ENCODE results near the gene SLC26A8.
"Not testable (repeated sequence)": the region's sequence is repeated elsewhere in the genome, so short reads cannot be mapped to it uniquely, and the experiment has no call there.

SLC26A8 gene

DNA sequence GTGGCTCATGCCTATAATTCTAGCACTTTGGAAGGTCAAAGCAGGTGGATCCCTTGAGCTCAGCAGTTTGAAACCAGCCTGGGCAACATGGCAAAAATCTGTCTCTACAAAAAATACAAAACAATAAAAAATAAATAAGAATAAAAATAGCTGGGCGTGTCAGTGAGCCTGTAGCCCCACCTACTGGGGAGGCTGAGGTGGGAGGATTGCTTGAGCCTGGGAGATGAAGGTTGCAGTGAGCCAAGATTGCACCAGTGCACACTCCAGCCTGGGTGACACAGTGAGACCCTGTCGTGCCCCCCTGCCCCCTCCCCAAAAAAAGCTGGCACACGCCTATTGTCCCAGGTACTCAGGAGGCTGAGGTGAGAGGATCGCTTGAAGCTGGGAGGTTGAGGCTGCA is 68.5 kb downstream of the SLC26A8 start:
- Histone ChIP-seq H3K27me3 (replicated peaks; ENCODE audit: control insufficient read depth, insufficient read depth, low read length, poor library complexity, severe bottlenecking) (no peaks in the 10 kb centered on the region), H3K4me1 (ENCODE audit: control insufficient read depth, insufficient read depth, low read length, poor library complexity, severe bottlenecking) (no peaks in the 10 kb centered on the region), H3K4me3 (ENCODE audit: insufficient read depth, low read depth, low read length, poor library complexity, severe bottlenecking) (no peak overlapping the region), H3K27ac (ENCODE audit: insufficient read depth, low read length, poor library complexity, severe bottlenecking) (no peak overlapping the region), H3K36me3 (ENCODE audit: control insufficient read depth, insufficient read depth, low read length) (no peaks in the 10 kb centered on the region), H3K9me3 (ENCODE audit: control insufficient read depth, low read length) (no peaks in the 10 kb centered on the region)
- no peak for DNase-seq

DNA sequence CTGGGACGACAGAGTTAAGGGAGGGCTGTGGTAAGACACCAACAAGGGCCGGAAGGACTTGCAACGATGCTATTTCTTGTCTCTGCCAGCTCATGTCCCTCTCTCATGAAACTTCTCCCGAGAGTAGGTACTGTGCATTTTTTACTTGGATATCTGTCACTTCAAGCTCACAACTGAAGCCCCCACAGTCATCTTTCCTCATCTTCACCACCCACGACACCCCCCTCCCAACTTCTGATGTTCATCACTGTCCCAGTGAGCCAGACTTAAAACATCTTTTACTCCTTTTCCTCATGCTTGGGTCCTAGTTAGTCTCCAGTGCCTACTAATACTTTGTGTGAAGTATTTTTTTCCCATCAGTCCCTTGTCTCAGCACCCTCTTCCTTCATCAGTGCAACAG is 68.9 kb downstream of the SLC26A8 start:
- H3K27ac ChIP-seq (ENCODE audit: insufficient read depth, low read length, poor library complexity, severe bottlenecking): no peak overlapping the region
- no peaks in the 10 kb centered on the region for H3K27me3 ChIP-seq (replicated peaks; ENCODE audit: control insufficient read depth, insufficient read depth, low read length, poor library complexity, severe bottlenecking)
- H3K4me3 ChIP-seq (ENCODE audit: insufficient read depth, low read depth, low read length, poor library complexity, severe bottlenecking): no peak overlapping the region
- no peaks in the 10 kb centered on the region for H3K9me3 ChIP-seq (ENCODE audit: control insufficient read depth, low read length)
- no peak for DNase-seq
- no peaks in the 10 kb centered on the region for H3K4me1 ChIP-seq (ENCODE audit: control insufficient read depth, insufficient read depth, low read length, poor library complexity, severe bottlenecking)
- no peaks in the 10 kb centered on the region for H3K36me3 ChIP-seq (ENCODE audit: control insufficient read depth, insufficient read depth, low read length)

DNA sequence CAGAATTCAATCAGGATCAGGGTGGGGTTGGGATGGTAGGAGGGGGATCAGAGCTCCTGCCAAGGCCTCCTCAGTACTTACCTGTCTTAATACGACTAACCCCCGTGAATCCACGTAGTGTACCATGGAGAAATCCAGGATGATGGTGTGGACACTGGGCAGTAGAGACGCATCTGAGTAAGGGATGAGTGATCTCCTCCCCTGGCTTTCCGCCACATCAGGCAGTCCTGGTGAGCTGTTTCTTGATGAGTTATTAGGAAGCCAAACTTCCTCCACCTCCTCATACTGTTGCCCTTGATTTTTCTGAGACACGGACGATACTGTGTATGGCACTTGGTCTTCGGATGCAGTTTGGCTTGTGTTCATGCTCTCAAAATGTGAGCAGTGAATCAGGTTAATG is 69.4 kb downstream of the SLC26A8 start:
- no peak overlapping the region for H3K4me3 ChIP-seq (ENCODE audit: insufficient read depth, low read depth, low read length, poor library complexity, severe bottlenecking)
- no peaks in the 10 kb centered on the region for H3K4me1 ChIP-seq (ENCODE audit: control insufficient read depth, insufficient read depth, low read length, poor library complexity, severe bottlenecking)
- no peaks in the 10 kb centered on the region for H3K27me3 ChIP-seq (replicated peaks; ENCODE audit: control insufficient read depth, insufficient read depth, low read length, poor library complexity, severe bottlenecking)
- H3K9me3 ChIP-seq (ENCODE audit: control insufficient read depth, low read length): no peaks in the 10 kb centered on the region
- no peaks in the 10 kb centered on the region for H3K36me3 ChIP-seq (ENCODE audit: control insufficient read depth, insufficient read depth, low read length)
- H3K27ac ChIP-seq (ENCODE audit: insufficient read depth, low read length, poor library complexity, severe bottlenecking): no peak overlapping the region
- DNase-seq: no peak

DNA sequence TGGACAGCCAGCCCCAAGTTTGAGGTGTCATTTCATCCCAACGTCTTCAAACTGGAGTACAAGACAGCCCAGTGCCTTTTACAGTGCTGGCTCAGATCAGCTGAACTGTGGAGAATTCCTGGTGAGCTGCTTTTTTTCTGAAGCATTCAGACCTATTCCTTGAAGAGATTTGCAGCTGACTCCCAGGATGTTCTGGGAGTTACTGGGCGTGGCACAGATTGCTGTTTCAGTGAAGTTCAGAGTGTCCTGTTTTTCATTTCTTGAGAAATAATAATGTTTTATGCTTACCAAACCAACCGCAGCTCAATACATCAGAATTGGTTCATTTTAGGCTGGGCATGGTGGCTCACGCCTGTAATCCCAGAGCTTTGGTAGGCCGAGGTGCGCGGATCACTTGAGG is 70.1 kb downstream of the SLC26A8 start:
- Histone ChIP-seq H3K9me3 (ENCODE audit: control insufficient read depth, low read length) (no peaks in the 10 kb centered on the region), H3K4me1 (ENCODE audit: control insufficient read depth, insufficient read depth, low read length, poor library complexity, severe bottlenecking) (no peaks in the 10 kb centered on the region), H3K36me3 (ENCODE audit: control insufficient read depth, insufficient read depth, low read length) (no peaks in the 10 kb centered on the region), H3K4me3 (ENCODE audit: insufficient read depth, low read depth, low read length, poor library complexity, severe bottlenecking) (no peak overlapping the region), H3K27me3 (replicated peaks; ENCODE audit: control insufficient read depth, insufficient read depth, low read length, poor library complexity, severe bottlenecking) (no peaks in the 10 kb centered on the region), H3K27ac (ENCODE audit: insufficient read depth, low read length, poor library complexity, severe bottlenecking) (no peak overlapping the region)
- DNase-seq: no peak

DNA sequence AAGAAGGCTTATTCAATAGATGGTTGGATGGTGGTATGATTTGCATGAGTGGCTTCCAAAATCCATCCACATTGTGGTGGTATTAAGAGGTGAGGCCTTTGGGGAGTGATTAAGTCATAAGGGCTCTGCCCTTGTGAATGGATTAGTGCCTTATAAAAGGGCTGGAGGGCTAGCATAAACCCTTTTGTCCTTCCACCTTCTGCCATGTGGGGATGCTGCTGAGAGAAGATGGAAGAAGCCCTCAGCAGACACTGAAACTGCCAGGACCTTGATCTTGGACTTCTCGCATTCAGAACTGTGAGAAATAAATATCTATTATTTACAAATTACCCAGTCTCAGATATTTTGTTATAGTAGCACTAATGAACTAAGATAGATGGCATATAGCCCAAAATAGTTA is 75.7 kb downstream of the SLC26A8 start:
- H3K4me1 ChIP-seq (ENCODE audit: control insufficient read depth, insufficient read depth, low read length, poor library complexity, severe bottlenecking): no peaks in the 10 kb centered on the region
- no peaks in the 10 kb centered on the region for H3K9me3 ChIP-seq (ENCODE audit: control insufficient read depth, low read length)
- H3K36me3 ChIP-seq (ENCODE audit: control insufficient read depth, insufficient read depth, low read length): no peaks in the 10 kb centered on the region
- DNase-seq: no peak
- no peaks in the 10 kb centered on the region for H3K27me3 ChIP-seq (replicated peaks; ENCODE audit: control insufficient read depth, insufficient read depth, low read length, poor library complexity, severe bottlenecking)
- H3K27ac ChIP-seq (ENCODE audit: insufficient read depth, low read length, poor library complexity, severe bottlenecking): no peak overlapping the region
- H3K4me3 ChIP-seq (ENCODE audit: insufficient read depth, low read depth, low read length, poor library complexity, severe bottlenecking): no peak overlapping the region

DNA sequence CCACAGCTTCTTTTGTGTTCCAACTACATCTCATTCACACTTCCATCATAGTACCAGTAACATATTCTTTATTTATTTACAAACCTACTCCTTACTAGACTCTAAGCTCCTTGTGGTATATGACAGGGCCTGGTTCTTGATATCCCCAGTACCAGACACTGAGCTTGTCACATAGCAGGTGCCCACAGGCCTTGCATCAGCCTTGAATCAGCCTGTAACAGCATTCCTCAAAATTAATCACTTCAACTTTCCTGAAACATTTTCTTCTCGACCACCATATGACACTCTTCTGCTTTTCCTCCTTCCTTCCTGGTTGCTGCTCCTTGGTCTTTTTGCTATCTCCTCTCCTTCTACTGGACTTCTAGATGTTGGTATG is 78.8 kb downstream of the SLC26A8 start:
- Histone ChIP-seq H3K27me3 (replicated peaks; ENCODE audit: control insufficient read depth, insufficient read depth, low read length, poor library complexity, severe bottlenecking) (no peaks in the 10 kb centered on the region), H3K9me3 (ENCODE audit: control insufficient read depth, low read length) (no peaks in the 10 kb centered on the region), H3K36me3 (ENCODE audit: control insufficient read depth, insufficient read depth, low read length) (no peaks in the 10 kb centered on the region), H3K4me3 (ENCODE audit: insufficient read depth, low read depth, low read length, poor library complexity, severe bottlenecking) (no peak overlapping the region), H3K27ac (ENCODE audit: insufficient read depth, low read length, poor library complexity, severe bottlenecking) (no peak overlapping the region), H3K4me1 (ENCODE audit: control insufficient read depth, insufficient read depth, low read length, poor library complexity, severe bottlenecking) (no peaks in the 10 kb centered on the region)
- no peak for DNase-seq

DNA sequence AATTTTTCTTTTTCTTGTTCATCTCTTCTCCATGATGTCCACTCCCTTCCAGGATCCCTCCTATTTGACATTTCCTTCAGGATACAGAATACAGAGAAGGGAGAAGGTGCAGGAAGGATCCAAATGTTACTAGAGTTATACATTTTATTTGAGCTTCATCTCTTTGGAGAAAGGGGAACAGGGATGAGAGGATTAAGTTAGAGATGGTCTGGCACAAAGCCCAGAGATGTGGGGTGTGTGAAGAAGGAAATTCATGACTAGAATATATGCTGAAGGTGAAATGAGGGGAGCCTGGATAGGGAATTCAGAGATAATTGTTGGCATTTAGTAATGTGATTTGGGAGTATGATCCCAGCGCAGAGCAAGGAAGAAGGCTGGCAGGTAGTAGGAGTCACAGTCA is 81.1 kb downstream of the SLC26A8 start:
- no peaks in the 10 kb centered on the region for H3K36me3 ChIP-seq (ENCODE audit: control insufficient read depth, insufficient read depth, low read length)
- no peak overlapping the region for H3K4me3 ChIP-seq (ENCODE audit: insufficient read depth, low read depth, low read length, poor library complexity, severe bottlenecking)
- H3K27ac ChIP-seq (ENCODE audit: insufficient read depth, low read length, poor library complexity, severe bottlenecking): no peak overlapping the region
- DNase-seq: no peak
- H3K27me3 ChIP-seq (replicated peaks; ENCODE audit: control insufficient read depth, insufficient read depth, low read length, poor library complexity, severe bottlenecking): no peaks in the 10 kb centered on the region
- no peaks in the 10 kb centered on the region for H3K9me3 ChIP-seq (ENCODE audit: control insufficient read depth, low read length)
- no peaks in the 10 kb centered on the region for H3K4me1 ChIP-seq (ENCODE audit: control insufficient read depth, insufficient read depth, low read length, poor library complexity, severe bottlenecking)

DNA sequence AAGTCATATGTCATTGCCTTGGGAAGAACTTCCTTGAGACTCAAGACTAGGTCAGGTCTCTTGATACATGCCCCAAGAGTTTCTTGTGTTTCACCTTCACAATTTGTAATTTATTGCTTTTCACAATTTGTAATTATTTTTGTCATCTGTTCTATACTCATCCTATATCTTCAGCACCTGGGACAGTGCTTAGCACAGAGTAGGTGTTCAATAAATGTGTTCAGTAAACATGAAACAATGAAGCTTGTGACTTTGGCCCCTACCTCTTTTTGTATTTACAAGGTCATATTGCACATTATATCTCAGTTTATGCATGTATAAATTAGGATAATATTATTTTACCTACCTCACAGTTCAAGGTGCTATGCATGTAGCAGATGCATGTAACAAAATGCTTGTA is 82.1 kb downstream of the SLC26A8 start:
- no peak for DNase-seq
- no peaks in the 10 kb centered on the region for H3K9me3 ChIP-seq (ENCODE audit: control insufficient read depth, low read length)
- no peak overlapping the region for H3K27ac ChIP-seq (ENCODE audit: insufficient read depth, low read length, poor library complexity, severe bottlenecking)
- H3K36me3 ChIP-seq (ENCODE audit: control insufficient read depth, insufficient read depth, low read length): no peaks in the 10 kb centered on the region
- no peaks in the 10 kb centered on the region for H3K4me1 ChIP-seq (ENCODE audit: control insufficient read depth, insufficient read depth, low read length, poor library complexity, severe bottlenecking)
- H3K4me3 ChIP-seq (ENCODE audit: insufficient read depth, low read depth, low read length, poor library complexity, severe bottlenecking): no peak overlapping the region
- H3K27me3 ChIP-seq (replicated peaks; ENCODE audit: control insufficient read depth, insufficient read depth, low read length, poor library complexity, severe bottlenecking): no peaks in the 10 kb centered on the region

DNA sequence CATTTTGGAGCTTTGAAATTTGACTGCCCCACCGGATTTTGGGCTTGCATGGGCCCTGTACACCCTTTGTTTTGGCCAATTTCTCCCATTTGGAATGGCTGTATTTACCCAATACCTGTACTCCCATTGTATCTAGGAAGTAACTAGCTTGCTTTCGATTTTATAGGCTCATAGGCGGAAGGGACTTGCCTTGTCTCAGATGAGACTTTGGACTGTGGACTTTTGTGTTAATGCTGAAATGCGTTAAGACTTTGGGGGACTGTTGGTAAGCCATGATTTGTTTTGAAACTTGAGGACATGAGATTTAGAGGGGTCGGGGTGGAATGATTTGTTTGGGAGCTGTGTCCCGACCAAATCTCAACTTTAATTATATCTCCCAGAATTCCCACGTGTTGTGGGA is 83.3 kb downstream of the SLC26A8 start:
- H3K4me1 ChIP-seq (ENCODE audit: control insufficient read depth, insufficient read depth, low read length, poor library complexity, severe bottlenecking); H3K9me3 ChIP-seq (ENCODE audit: control insufficient read depth, low read length); H3K36me3 ChIP-seq (ENCODE audit: control insufficient read depth, insufficient read depth, low read length); H3K27me3 ChIP-seq (replicated peaks; ENCODE audit: control insufficient read depth, insufficient read depth, low read length, poor library complexity, severe bottlenecking); H3K27ac ChIP-seq (ENCODE audit: insufficient read depth, low read length, poor library complexity, severe bottlenecking); DNase-seq; H3K4me3 ChIP-seq (ENCODE audit: insufficient read depth, low read depth, low read length, poor library complexity, severe bottlenecking): not testable (repeated sequence)

DNA sequence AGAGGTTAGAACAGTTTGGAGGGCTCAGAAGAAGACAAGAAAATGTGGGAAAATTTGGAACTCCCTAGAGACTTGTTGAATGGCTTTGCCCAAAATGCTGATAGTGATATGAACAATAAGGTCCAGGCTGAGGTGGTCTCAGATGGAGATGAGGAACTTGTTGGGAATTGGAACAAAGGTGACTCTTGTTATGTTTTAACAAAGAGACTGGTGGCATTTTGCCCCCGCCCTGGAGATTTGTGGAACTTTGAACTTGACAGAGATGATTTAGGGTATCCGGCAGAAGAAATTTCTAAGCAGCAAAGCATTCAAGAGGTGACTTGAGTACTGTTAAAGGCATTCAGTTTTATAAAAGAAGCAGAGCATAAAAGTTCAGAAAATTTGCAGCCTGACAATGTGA is 84.4 kb downstream of the SLC26A8 start:
- H3K4me3 ChIP-seq (ENCODE audit: insufficient read depth, low read depth, low read length, poor library complexity, severe bottlenecking); H3K4me1 ChIP-seq (ENCODE audit: control insufficient read depth, insufficient read depth, low read length, poor library complexity, severe bottlenecking); H3K36me3 ChIP-seq (ENCODE audit: control insufficient read depth, insufficient read depth, low read length); DNase-seq; H3K9me3 ChIP-seq (ENCODE audit: control insufficient read depth, low read length); H3K27me3 ChIP-seq (replicated peaks; ENCODE audit: control insufficient read depth, insufficient read depth, low read length, poor library complexity, severe bottlenecking); H3K27ac ChIP-seq (ENCODE audit: insufficient read depth, low read length, poor library complexity, severe bottlenecking): not testable (repeated sequence)

DNA sequence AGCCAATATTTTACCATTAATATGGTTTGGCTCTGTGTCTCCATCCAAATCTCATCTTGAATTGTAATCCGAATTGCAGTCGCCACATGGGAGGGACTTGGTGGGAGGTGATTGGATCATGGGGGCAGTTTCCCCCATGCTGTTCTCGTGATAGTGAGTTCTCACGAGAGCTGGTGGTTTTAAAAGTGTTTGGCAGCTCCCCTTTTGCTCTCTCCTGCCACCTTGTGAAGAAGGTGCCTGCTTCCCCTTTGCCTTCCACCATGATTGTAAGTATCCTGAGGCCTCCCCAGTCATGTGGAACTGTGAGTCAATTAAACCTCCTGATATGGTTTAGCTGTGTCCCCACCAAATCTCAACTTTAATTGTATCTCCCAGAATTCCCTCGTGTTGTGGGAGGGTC is 85.2 kb downstream of the SLC26A8 start:
- not testable (repeated sequence) for H3K4me1 ChIP-seq (ENCODE audit: control insufficient read depth, insufficient read depth, low read length, poor library complexity, severe bottlenecking); H3K27ac ChIP-seq (ENCODE audit: insufficient read depth, low read length, poor library complexity, severe bottlenecking); DNase-seq; H3K27me3 ChIP-seq (replicated peaks; ENCODE audit: control insufficient read depth, insufficient read depth, low read length, poor library complexity, severe bottlenecking); H3K4me3 ChIP-seq (ENCODE audit: insufficient read depth, low read depth, low read length, poor library complexity, severe bottlenecking); H3K9me3 ChIP-seq (ENCODE audit: control insufficient read depth, low read length); H3K36me3 ChIP-seq (ENCODE audit: control insufficient read depth, insufficient read depth, low read length)

Data from effector memory CD4-positive, alpha-beta T cell (primary cell).